HL-60/S4 (cell line): Measurements from ENCODE around the gene INTS7.
"Not testable (repeated sequence)": the region's sequence is repeated elsewhere in the genome, so short reads cannot be mapped to it uniquely, and the experiment has no call there.

Source experiments
- in situ Hi-C: fragments of 300-500 bp; cut with MboI; formaldehyde crosslinking; loops from 2 replicates; pipeline ENCODE4 v1.14.3; 2022; ENCODE audit warnings: low sequenced_read_pairs

INTS7 gene

GRCh38 chr1:212040629-212041412 is 5.5 kb upstream of the INTS7 start:
- in situ Hi-C loops = loop anchor here (25.0 kb wide), 1 partner anchor 354 kb away; the partner anchor contains the start of gene NEK2

GRCh38 chr1:212039622-212040021 is 4.3 kb upstream of the INTS7 start:
- in situ Hi-C loops = loop anchor here (25.0 kb wide), 1 partner anchor 352 kb away; the partner anchor contains the start of gene NEK2

GRCh38 chr1:212037900-212038299 is 2.5 kb upstream of the INTS7 start:
- in situ Hi-C loops = loop anchor here (25.0 kb wide), 1 partner anchor 351 kb away; the partner anchor contains the start of gene NEK2

GRCh38 chr1:212035835-212036605 is 663 bp upstream of the INTS7 start:
- in situ Hi-C loops = loop anchor here (25.0 kb wide), 1 partner anchor 349 kb away; the partner anchor contains the start of gene NEK2

GRCh38 chr1:212034516-212035122 is 738 bp downstream of the INTS7 start:
- in situ Hi-C loops = loop anchor here (25.0 kb wide), 1 partner anchor 347 kb away; the partner anchor contains the start of gene NEK2

GRCh38 chr1:212030936-212031528 is 4.3 kb downstream of the INTS7 start:
- in situ Hi-C loops = loop anchor here (25.0 kb wide), 1 partner anchor 344 kb away; the partner anchor contains the start of gene NEK2

GRCh38 chr1:212027727-212028126 is 7.6 kb downstream of the INTS7 start:
- in situ Hi-C loops = loop anchor here (25.0 kb wide), 1 partner anchor 340 kb away; the partner anchor contains the start of gene NEK2

- in situ Hi-C loops = loop anchor here (25.0 kb wide), 1 partner anchor 337 kb away; the partner anchor contains the start of gene NEK2
Measured at GRCh38 chr1:212024469-212025149, 10.7 kb downstream of the INTS7 start.

- in situ Hi-C loops = not testable (repeated sequence)
Measured at GRCh38 chr1:212022908-212023307, 12.4 kb downstream of the INTS7 start.

- in situ Hi-C loops = no loop called here
Measured at GRCh38 chr1:212021563-212021962, 13.8 kb downstream of the INTS7 start.

GRCh38 chr1:212020975-212021374 is 14.4 kb downstream of the INTS7 start:
- in situ Hi-C loops = no loop called here

- in situ Hi-C loops = no loop called here
Measured at GRCh38 chr1:212013672-212014071, 21.7 kb downstream of the INTS7 start.

- in situ Hi-C loops = no loop called here
Measured at GRCh38 chr1:212012034-212012740, 23.2 kb downstream of the INTS7 start.

- in situ Hi-C loops = no loop called here
Measured at GRCh38 chr1:212010004-212010403, 25.4 kb downstream of the INTS7 start.

GRCh38 chr1:212009561-212009960 is 25.8 kb downstream of the INTS7 start:
- in situ Hi-C loops = no loop called here

- in situ Hi-C loops = no loop called here
Measured at GRCh38 chr1:212007886-212008285, 27.5 kb downstream of the INTS7 start.

- in situ Hi-C loops = no loop called here
Measured at GRCh38 chr1:212007178-212007577, 28.2 kb downstream of the INTS7 start.

GRCh38 chr1:212004895-212005608 is 30.3 kb downstream of the INTS7 start:
- in situ Hi-C loops = no loop called here

- in situ Hi-C loops = no loop called here
Measured at GRCh38 chr1:212002536-212002935, 32.8 kb downstream of the INTS7 start.
